Esophagus mucosa (tissue), 1 donor: ENCODE measurements around the gene NUMBL. TPM values are rescaled to one million over a fixed set of nuclear protein-coding genes. Genes with fewer than 3 reads are reported as not detected.

ENCODE experiments used
- ATAC-seq: fragments of 200-7000 bp; cut with Tn5 transposase; one replicate; pipeline ENCODE4 v1.9.1; 2020
- total RNA-seq: library from RNA; stranded (reverse); gene quantifications from one replicate; pipeline ENCODE4 v1.2.4, GENCODE V29; 2023
- donor health status: DM: yes; HTN: yes; CAD: no.

Gene NUMBL
- total RNA-seq, 1 donor from 2014 or later: 11.0 TPM

GRCh38 chr19:40689339-40690049 is 957 bp downstream of the NUMBL start:
- ATAC-seq: peak; percentile 24

GRCh38 chr19:40688987-40689338 is 1.5 kb downstream of the NUMBL start:
- no peak for ATAC-seq

- ATAC-seq: no peak
These were observed 2.1 kb downstream of the NUMBL start for GRCh38 chr19:40688309-40688708.

- peak; percentile 26 for ATAC-seq
These were observed 2.9 kb downstream of the NUMBL start for GRCh38 chr19:40687525-40688016.

GRCh38 chr19:40686882-40687524 is 3.4 kb downstream of the NUMBL start:
- ATAC-seq: no peak

GRCh38 chr19:40685563-40685962 is 4.9 kb downstream of the NUMBL start:
- ATAC-seq: peak; percentile 58

GRCh38 chr19:40685016-40685526 is 5.4 kb downstream of the NUMBL start:
- ATAC-seq: peak; percentile 1

GRCh38 chr19:40684280-40684679 is 6.2 kb downstream of the NUMBL start:
- ATAC-seq: no peak

GRCh38 chr19:40683437-40683836 is 7.0 kb downstream of the NUMBL start:
- ATAC-seq: no peak

GRCh38 chr19:40682431-40682964 is 8.0 kb downstream of the NUMBL start:
- ATAC-seq: no peak

GRCh38 chr19:40681039-40681438 is 9.4 kb downstream of the NUMBL start:
- ATAC-seq: no peak

- ATAC-seq: no peak
These were observed 13.3 kb downstream of the NUMBL start for GRCh38 chr19:40677156-40677555.

GRCh38 chr19:40674291-40674690 is 16.2 kb downstream of the NUMBL start:
- peak; percentile 60 for ATAC-seq

- no peak for ATAC-seq
These were observed 17.1 kb downstream of the NUMBL start for GRCh38 chr19:40673397-40673796.

- no peak for ATAC-seq
These were observed 17.7 kb downstream of the NUMBL start for GRCh38 chr19:40672573-40673299.

- no peak for ATAC-seq
These were observed 18.4 kb downstream of the NUMBL start for GRCh38 chr19:40672038-40672437.

- ATAC-seq: peak; percentile 21
These were observed 19.0 kb downstream of the NUMBL start for GRCh38 chr19:40671404-40671803.

GRCh38 chr19:40668991-40669614 is 21.3 kb downstream of the NUMBL start:
- ATAC-seq: no peak

- ATAC-seq: no peak
These were observed 22.8 kb downstream of the NUMBL start for GRCh38 chr19:40667602-40668001.

- no peak for ATAC-seq
These were observed 23.5 kb downstream of the NUMBL start for GRCh38 chr19:40666803-40667438.

GRCh38 chr19:40663695-40664692 is 26.5 kb downstream of the NUMBL start:
- ATAC-seq: peak; percentile 3
